ENCODE data around the gene CAND1. TPM values are rescaled to one million over a fixed set of nuclear protein-coding genes. Genes with fewer than 3 reads are reported as not detected.

Gene CAND1
- total RNA-seq, 1 experiment from 2014 or later, result 190 TPM

GRCh38 chr12:67327466-67327865 is 58.3 kb downstream of the CAND1 start:
- Histone ChIP-seq H3K27me3 (ENCODE audit: control insufficient read depth, insufficient read depth, low read length) (no peaks in the 10 kb centered on the region), H3K9me3 (ENCODE audit: control insufficient read depth, insufficient read depth, low read depth, low read length) (no peaks in the 10 kb centered on the region), H3K36me3 (ENCODE audit: control insufficient read depth, insufficient read depth, low read length) (no peaks in the 10 kb centered on the region), H3K27ac (ENCODE audit: low read length) (no peak overlapping the region), H3K4me3 (ENCODE audit: low read depth in 2 of 2, low read length in 2 of 2) (no peak overlapping the region), H3K4me1 (ENCODE audit: control insufficient read depth, insufficient read depth, low read length) (no peaks in the 10 kb centered on the region)
- in situ Hi-C loops (cut with HindIII; ENCODE audit: low pct_unique_long_range_greater_than_20kb, low sequenced_read_pairs), result no loop called here
- TF ChIP-seq TCF7L2 (IDR thresholded peaks at IDR 0.05; ENCODE audit: low read depth, low read length) (no peak), CTCF (IDR thresholded peaks at IDR 0.05) (no peak), REST (IDR thresholded peaks at IDR 0.05; ENCODE audit: insufficient read depth in 1 of 2, low read depth in 2 of 2, low read length in 1 of 2) (no peak), POLR2AphosphoS5 (IDR thresholded peaks at IDR 0.05; ENCODE audit: low read depth, low read length) (no peak), SIN3A (IDR thresholded peaks at IDR 0.05; ENCODE audit: borderline replicate concordance, insufficient read depth, low read depth, low read length) (no peak)
- intact Hi-C loops (cut with micrococcal nuclease; ENCODE audit: unreplicated experiment), result no loop called here
- no peak for DNase-seq (ENCODE audit: low read depth, low spot score)
- no TSS peak for BruUV-seq (replicated peaks)
- CTCF ChIA-PET, result no interaction called here
- ATAC-seq, result no peak
- POLR2A ChIA-PET, result no interaction called here

- Histone ChIP-seq H3K27me3 (ENCODE audit: control insufficient read depth, insufficient read depth, low read length) (no peaks in the 10 kb centered on the region), H3K4me3 (ENCODE audit: low read depth in 2 of 2, low read length in 2 of 2) (no peak overlapping the region), H3K9me3 (ENCODE audit: control insufficient read depth, insufficient read depth, low read depth, low read length) (no peaks in the 10 kb centered on the region), H3K4me1 (ENCODE audit: control insufficient read depth, insufficient read depth, low read length) (no peaks in the 10 kb centered on the region), H3K36me3 (ENCODE audit: control insufficient read depth, insufficient read depth, low read length) (no peaks in the 10 kb centered on the region), H3K27ac (ENCODE audit: low read length) (no peak overlapping the region)
- intact Hi-C loops (cut with micrococcal nuclease; ENCODE audit: unreplicated experiment) (no loop called here), in situ Hi-C loops (cut with HindIII; ENCODE audit: low pct_unique_long_range_greater_than_20kb, low sequenced_read_pairs) (no loop called here)
- ChIA-PET CTCF (no interaction called here), POLR2A (no interaction called here)
- TF ChIP-seq SIN3A (IDR thresholded peaks at IDR 0.05; ENCODE audit: borderline replicate concordance, insufficient read depth, low read depth, low read length) (no peak), TCF7L2 (IDR thresholded peaks at IDR 0.05; ENCODE audit: low read depth, low read length) (no peak), POLR2AphosphoS5 (IDR thresholded peaks at IDR 0.05; ENCODE audit: low read depth, low read length) (no peak), CTCF (IDR thresholded peaks at IDR 0.05) (no peak), REST (IDR thresholded peaks at IDR 0.05; ENCODE audit: insufficient read depth in 1 of 2, low read depth in 2 of 2, low read length in 1 of 2) (no peak)
- no peak for DNase-seq (ENCODE audit: low read depth, low spot score)
- no peak for ATAC-seq
- BruUV-seq (replicated peaks), result no TSS peak
Measured at GRCh38 chr12:67331123-67331522, 62.0 kb downstream of the CAND1 start.
